Chondrocyte (in vitro differentiated cells): ENCODE measurements around the gene CENPX. TPM values are rescaled to one million over a fixed set of nuclear protein-coding genes. Genes with fewer than 3 reads are reported as not detected.

Source experiments
- DNase-seq: peaks from one replicate; pipeline ENCODE4 v3.0.0; 2021; ENCODE audit warnings: mixed read lengths, low spot score
- H3K27ac Mint-ChIP-seq: one replicate; pipeline ENCODE4 v1.8.0; 2021; ENCODE audit warnings: mild to moderate bottlenecking, moderate library complexity, mixed read lengths; ENCODE audit not compliant: unreplicated experiment
- H3K27me3 Mint-ChIP-seq: 2 replicates; pipeline ENCODE4 v1.8.0; 2021; ENCODE audit warnings: low read depth, mixed read lengths
- H3K36me3 Mint-ChIP-seq: 2 replicates; pipeline ENCODE4 v1.8.0; 2021; ENCODE audit warnings: low read depth, mixed read lengths
- H3K4me1 Mint-ChIP-seq: 2 replicates; pipeline ENCODE4 v1.8.0; 2021; ENCODE audit warnings: low read depth, mild to moderate bottlenecking, mixed read lengths
- H3K4me3 Mint-ChIP-seq: one replicate; pipeline ENCODE4 v1.8.0; 2021; ENCODE audit warnings: mild to moderate bottlenecking, moderate library complexity, mixed read lengths; ENCODE audit not compliant: unreplicated experiment
- H3K9me3 Mint-ChIP-seq: 2 replicates; pipeline ENCODE4 v1.8.0; 2021; ENCODE audit warnings: low read depth, mixed read lengths
- total RNA-seq: library from RNA; stranded (reverse); gene quantifications from 3 replicates; pipeline ENCODE4 v1.2.1, GENCODE V29; 2021
- TF ChIP-seq, protein P1 (sequence below): fragments of 200-600 bp; sonication (generic); IDR thresholded peaks from 2 replicates; pipeline ENCODE4 v1.5.0; 2021; ENCODE audit warnings: antibody characterized with exemption, mild to moderate bottlenecking, moderate library complexity

Gene CENPX
- total RNA-seq, 1 donor from 2014 or later: 18.1 TPM

DNA sequence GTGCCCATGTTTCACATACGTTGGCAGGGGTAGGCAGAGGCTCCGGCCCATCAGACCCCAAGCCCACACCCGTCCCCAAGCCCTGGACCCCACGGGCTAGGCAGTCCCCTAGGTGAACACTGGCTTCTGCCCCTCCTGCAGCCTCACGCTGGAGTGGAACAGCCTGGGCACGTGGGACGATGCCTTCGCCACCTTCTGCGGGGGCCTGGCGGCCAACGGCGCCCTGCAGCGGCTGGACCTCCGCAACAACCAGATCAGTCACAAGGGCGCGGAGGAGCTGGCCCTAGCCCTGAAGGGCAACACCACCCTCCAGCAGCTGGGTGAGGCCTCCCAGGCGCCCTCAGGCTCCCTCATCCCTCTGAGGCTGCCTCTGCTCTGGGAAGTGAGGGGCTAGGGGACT is 2.2 kb upstream of the CENPX start:
- H3K4me1 Mint-ChIP-seq: peaks cover 20% of the 10 kb centered on the region
- no peak for DNase-seq
- no peaks in the 10 kb centered on the region for H3K36me3 Mint-ChIP-seq
- no peaks in the 10 kb centered on the region for H3K9me3 Mint-ChIP-seq
- H3K27ac Mint-ChIP-seq: no peak overlapping the region
- H3K4me3 Mint-ChIP-seq: no peak overlapping the region
- H3K27me3 Mint-ChIP-seq: no peaks in the 10 kb centered on the region
- TF ChIP-seq, protein P1, sequence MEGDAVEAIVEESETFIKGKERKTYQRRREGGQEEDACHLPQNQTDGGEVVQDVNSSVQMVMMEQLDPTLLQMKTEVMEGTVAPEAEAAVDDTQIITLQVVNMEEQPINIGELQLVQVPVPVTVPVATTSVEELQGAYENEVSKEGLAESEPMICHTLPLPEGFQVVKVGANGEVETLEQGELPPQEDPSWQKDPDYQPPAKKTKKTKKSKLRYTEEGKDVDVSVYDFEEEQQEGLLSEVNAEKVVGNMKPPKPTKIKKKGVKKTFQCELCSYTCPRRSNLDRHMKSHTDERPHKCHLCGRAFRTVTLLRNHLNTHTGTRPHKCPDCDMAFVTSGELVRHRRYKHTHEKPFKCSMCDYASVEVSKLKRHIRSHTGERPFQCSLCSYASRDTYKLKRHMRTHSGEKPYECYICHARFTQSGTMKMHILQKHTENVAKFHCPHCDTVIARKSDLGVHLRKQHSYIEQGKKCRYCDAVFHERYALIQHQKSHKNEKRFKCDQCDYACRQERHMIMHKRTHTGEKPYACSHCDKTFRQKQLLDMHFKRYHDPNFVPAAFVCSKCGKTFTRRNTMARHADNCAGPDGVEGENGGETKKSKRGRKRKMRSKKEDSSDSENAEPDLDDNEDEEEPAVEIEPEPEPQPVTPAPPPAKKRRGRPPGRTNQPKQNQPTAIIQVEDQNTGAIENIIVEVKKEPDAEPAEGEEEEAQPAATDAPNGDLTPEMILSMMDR: no peak

DNA sequence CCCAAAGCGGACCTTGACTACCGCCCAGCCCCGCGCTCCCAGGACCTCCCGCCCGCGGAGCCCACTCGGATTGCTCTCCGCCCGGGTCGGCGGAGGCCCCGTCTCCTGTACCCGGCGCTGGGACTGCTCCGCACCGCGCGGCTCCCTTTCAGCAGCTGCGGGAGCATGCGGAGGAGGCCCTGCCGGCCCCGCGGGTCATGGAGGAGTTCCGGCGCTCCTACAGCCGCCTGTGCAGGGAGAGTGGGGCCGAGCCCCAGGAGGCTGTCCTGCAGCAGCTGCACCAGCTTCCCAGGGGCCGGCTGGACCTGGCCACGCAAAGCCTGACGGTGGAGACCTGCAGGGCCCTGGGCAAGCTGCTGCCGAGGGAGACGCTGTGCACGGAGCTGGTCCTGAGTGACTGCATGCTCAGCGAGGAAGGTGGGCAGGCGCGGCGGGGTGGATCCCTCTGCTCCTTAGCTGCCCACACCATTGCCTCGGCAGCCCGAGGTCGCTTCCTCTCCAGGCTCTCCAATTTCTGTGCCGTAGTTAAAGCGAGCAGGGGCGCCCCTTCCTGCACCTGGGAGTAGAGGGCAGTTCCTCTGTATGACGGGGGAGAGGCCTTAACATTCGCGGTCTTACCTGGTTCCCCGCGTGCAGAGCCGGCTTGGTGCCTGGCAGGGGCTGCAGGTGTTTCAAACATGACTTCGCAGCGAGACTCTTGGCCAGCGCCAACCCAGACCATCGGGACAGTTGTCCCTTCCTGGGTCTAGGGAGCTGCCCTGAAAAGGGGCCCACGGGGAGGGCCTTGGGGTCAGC is 966 bp upstream of the CENPX start:
- DNase-seq: no peak
- Mint-ChIP-seq H3K4me1 (peaks cover 18% of the 10 kb centered on the region), H3K27ac (no peak overlapping the region), H3K9me3 (no peaks in the 10 kb centered on the region), H3K4me3 (peak overlapping the region; percentile 64), H3K27me3 (no peaks in the 10 kb centered on the region), H3K36me3 (no peaks in the 10 kb centered on the region)
- TF ChIP-seq, protein P1: no peak

DNA sequence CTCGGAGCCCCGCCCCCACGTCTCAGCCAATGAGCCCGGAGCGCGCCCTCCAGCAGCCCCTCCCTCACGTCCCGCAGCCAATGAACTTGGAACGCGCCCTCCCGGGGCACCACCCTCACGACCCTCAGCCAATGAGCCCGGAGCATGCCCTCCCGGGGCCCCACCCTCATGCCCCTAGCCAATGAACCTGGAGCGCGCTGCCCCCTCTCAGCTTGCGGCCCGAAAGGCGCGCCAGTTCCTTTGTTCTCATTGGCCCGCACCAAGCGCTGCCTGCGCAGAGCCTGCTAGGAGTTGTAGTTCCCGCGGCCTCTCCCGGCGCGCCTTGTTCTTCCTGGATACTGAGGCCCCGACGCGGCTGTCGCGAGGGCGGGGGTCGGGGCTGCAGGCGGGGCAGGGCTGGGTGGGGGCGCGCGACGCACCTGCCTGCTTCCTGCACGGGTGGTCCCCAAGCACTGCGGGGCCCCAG is 336 bp upstream of the CENPX start, which contains the start of gene LRRC45:
Gene LRRC45 (plus strand): TSS at position 325 of the 466 bp plus-strand sequence. CDS start 339 bp downstream, outside the sequence.
- Mint-ChIP-seq H3K27ac (peak within 1 kb of the TSS; percentile 36), H3K4me3 (peak within 1 kb of the TSS; percentile 78), H3K4me1 (peaks cover 18% of the 10 kb centered on the region), H3K36me3 (no peaks in the 10 kb centered on the region), H3K9me3 (no peaks in the 10 kb centered on the region), H3K27me3 (no peaks in the 10 kb centered on the region)
- TF ChIP-seq, protein P1: no peak
- peak; percentile 100 for DNase-seq

DNA sequence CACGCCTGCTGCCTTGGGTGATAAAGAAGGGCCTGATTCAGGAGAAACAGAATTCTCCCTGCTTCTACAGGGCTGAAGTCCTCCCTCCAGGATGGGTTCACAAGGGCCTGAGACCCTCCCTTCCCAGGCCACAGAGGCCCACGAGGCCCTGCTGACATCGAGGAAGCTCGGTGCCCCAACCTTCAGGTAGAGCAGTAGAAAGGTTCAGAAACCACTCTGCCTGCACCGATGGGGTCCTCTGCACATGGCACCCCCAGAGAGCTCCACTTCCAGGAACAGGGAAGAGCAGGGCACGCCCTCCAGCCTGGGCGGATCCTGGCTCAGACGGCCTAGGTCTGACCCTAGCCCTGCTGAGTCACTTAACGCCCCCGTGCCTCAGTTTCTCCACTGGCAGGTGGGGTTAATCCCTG is 773 bp downstream of the CENPX start:
- H3K36me3 Mint-ChIP-seq: no peaks in the 10 kb centered on the region
- TF ChIP-seq, protein P1: no peak
- no peaks in the 10 kb centered on the region for H3K27me3 Mint-ChIP-seq
- peak overlapping the region; percentile 78 for H3K4me3 Mint-ChIP-seq
- H3K9me3 Mint-ChIP-seq: no peaks in the 10 kb centered on the region
- DNase-seq: no peak
- peaks cover 18% of the 10 kb centered on the region for H3K4me1 Mint-ChIP-seq
- peak overlapping the region; percentile 36 for H3K27ac Mint-ChIP-seq

DNA sequence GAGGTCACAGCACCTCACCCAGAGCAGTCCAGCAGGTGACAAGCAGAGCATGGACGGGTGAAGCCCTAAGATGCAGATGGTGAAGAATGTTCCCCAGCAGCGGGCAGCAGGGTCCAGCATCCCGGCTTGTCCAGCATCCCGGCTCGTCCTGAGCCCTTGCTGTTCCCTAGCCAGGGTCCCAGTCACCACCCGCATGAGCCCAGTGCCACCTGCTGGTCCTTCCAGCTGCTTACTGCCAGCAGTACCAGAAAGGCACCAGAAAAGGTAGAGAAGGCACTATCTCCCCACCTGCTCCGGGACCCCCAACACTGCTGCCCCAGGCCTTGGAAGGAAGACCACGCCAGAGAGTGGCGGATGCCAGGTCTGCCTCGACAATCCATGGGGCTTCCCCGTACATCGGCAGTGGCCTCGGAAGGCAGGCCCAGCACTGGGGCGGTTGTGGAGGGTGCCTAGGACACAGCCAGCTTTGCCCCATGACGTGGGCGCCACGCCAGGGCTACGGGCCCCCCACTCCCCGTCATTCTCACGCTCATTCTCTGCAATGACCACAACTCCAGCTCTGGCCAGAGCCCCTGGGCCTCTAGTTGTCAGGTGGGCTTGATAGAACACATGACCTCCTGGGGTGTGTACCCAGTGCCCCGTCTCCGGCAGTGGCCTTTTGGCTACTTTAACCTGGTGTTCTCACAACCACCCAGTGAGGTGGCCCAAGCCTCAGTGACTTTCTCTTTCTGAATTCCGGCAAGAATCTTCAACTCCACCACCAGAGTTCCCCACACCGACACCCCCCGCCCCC is 1.4 kb downstream of the CENPX start:
- no peaks in the 10 kb centered on the region for H3K36me3 Mint-ChIP-seq
- H3K9me3 Mint-ChIP-seq: no peaks in the 10 kb centered on the region
- peaks cover 18% of the 10 kb centered on the region for H3K4me1 Mint-ChIP-seq
- H3K27me3 Mint-ChIP-seq: no peaks in the 10 kb centered on the region
- H3K27ac Mint-ChIP-seq: peak overlapping the region; percentile 17
- peak overlapping the region; percentile 78 for H3K4me3 Mint-ChIP-seq
- TF ChIP-seq, protein P1: peak; percentile 83
- DNase-seq: no peak
